Measurements from ENCODE around the gene C4orf54. TPM values are rescaled to one million over a fixed set of nuclear protein-coding genes. Genes with fewer than 3 reads are reported as not detected.

C4orf54 gene
- total RNA-seq = not detected

DNA sequence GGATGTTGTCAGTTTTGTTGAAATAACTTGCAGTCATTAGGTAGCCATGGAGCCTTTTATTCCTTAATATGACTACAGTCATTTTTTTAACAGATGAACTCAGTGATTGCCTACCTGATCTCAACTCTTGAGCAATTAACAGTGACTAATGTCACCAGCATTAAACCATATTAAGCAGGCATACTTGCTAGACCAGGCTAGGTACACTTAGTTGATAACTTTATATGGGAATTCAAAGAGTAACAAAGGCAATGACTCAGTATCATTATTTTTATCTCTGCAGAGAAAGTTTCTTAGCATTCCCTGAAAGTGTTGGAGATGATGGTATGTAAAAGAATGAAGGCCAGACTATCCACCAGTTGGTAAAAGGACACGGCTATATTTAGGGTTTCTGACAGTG is at the start of gene C4orf54:
TSS of gene C4orf54 (minus strand) at position 31 of the 400 bp plus-strand sequence. CDS start 3,180 bp downstream, outside the sequence.
- DNase-seq (ENCODE audit: low read depth in 2 of 3, low spot score in 2 of 3) = no peak

GRCh38 chr4:99705891-99706290 is 48.3 kb upstream of the C4orf54 start:
- no peak for DNase-seq (ENCODE audit: low read depth in 2 of 3, low spot score in 2 of 3)

DNA sequence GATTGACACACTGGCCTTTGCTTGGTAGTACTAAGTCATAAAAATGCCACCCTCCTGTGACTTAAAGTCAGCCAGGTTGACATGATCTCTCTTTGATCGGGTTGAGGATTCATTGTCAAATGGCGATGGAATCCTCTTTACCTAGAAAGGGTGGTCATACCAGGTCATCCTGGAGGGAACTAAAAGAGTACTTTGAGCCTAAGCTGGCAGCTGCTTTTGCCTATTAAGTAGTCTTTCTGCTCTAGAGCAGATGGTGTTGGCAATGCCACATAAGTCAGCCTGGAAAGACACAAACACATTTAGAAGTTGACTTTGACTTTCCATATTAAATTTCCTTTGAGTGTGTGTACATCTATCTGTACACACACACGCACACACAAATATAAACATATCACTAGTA is 39.2 kb upstream of the C4orf54 start:
- DNase-seq (ENCODE audit: low read depth in 2 of 3, low spot score in 2 of 3) = no peak

- DNase-seq (ENCODE audit: low read depth in 2 of 3, low spot score in 2 of 3) = no peak
Observed at GRCh38 chr4:99693140-99693539, 35.5 kb upstream of the C4orf54 start.

DNA sequence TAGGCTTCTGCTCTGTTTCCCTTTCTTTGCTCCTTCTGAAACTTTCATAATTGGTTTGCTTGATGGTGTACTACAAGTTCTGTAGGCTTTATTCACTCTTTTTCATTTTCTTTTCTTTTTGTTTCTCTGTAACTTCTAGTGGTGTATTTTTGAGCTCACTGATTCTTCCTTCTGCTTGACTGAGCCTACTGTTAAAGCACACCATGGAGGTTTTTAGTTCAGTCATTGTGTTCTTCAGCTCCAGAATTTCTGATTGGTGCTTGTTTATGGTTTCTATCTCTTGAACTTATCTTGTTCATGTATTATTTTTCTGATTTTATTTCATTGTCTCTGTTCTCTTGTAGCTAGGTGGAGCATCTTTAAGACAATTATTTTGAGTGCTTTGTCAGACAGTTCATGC is 33.4 kb upstream of the C4orf54 start:
- DNase-seq (ENCODE audit: low read depth in 2 of 3, low spot score in 2 of 3) = no peak

- no peak for DNase-seq (ENCODE audit: low read depth in 2 of 3, low spot score in 2 of 3)
Observed at GRCh38 chr4:99690472-99690871, 32.8 kb upstream of the C4orf54 start.

DNA sequence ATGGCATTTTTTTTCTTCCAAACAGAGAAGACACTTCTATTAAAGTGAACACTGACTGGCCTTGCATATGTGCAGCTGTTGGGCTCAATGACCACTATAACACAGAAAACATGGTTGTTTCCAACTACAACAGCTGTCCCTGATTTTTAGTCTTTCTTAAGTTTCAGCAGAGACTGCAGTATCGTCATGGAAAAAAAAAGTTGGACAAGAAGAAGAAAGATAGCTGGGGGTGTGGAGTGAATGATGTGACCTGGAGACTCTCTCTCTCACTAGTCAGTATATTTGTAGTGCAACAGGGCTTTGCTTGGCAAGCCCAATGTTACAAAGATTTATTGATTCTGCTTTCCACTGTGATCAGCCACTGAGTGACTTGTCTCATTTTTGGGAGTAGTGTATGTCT is 29.5 kb upstream of the C4orf54 start:
- no peak for DNase-seq (ENCODE audit: low read depth in 2 of 3, low spot score in 2 of 3)

- no peak for DNase-seq (ENCODE audit: low read depth in 2 of 3, low spot score in 2 of 3)
Observed at GRCh38 chr4:99685234-99685633, 27.6 kb upstream of the C4orf54 start.

- DNase-seq (ENCODE audit: low read depth in 2 of 3, low spot score in 2 of 3) = no peak
Observed at GRCh38 chr4:99683895-99684294, 26.3 kb upstream of the C4orf54 start.

DNA sequence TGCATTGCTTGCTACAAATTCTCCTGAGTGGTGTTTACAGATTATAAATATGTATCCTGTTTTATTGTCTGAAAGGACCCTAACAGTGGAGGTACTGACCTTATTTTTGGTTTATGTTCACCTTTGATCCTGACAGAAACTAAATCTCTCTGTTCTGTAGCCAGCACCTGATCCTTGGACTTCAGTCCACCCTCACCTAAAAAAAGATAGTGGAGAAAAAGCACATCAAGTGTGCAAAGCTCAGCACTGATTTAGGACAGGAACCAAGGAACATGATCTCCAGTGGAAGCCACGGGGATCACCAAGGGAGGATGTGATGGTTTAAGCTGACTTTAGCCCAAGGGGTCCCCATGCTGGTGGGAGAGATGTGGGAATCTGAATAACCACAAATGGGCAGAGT is 22.3 kb upstream of the C4orf54 start:
- DNase-seq (ENCODE audit: low read depth in 2 of 3, low spot score in 2 of 3) = no peak

- no peak for DNase-seq (ENCODE audit: low read depth in 2 of 3, low spot score in 2 of 3)
Observed at GRCh38 chr4:99679204-99679603, 21.6 kb upstream of the C4orf54 start.

DNA sequence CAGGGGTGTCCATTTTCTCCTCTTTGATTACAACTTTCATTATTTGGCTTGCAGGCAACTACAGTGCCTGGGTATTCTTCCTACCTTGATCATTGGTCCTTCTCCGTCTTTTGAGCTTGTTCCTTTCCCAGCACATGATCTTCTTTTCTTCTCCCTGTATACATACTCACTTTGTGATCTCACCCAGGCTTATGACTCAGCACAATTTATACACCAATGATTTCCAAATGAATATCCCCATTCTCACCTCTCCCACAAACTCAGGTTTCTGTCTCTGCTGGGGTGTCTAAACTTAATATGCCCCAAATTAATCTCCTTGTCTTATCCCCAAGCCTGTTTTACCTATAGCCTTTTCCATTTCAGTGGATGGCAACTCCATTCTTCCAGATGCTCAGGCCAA is 19.5 kb upstream of the C4orf54 start:
- no peak for DNase-seq (ENCODE audit: low read depth in 2 of 3, low spot score in 2 of 3)

DNA sequence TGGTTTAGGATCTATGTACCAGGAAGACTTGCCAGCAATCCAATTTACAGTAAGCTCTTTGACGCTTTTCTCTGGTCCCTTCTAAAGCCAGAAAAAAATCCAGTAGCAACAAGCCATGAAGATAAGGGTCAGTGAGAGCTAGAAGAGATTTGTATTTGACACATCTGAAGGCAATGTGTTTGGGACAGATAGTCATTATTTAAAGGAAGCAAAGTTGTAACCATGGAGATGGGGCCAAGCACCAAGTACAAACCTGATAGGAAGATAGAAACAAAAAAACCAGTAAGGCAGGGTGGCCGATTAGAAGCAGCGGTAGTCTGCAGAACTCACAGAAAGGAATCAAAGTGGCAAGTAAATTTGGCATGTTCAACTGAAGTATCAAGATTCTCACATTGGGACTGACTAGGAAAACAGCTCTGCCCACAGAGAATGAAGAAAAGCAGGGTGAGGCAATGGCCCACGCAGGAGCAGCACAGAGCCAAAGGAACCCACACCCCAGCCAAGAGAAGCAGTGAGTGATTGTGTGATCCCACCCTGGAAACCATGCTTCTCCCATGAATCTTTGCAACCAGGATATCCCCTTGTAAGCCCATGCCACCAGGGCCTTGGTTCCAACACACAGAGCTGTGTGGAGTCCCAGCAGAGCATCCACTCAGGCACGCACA is 12.9 kb upstream of the C4orf54 start:
- DNase-seq (ENCODE audit: low read depth in 2 of 3, low spot score in 2 of 3) = peak in 2 of 3 donors; percentile 37 to 55

GRCh38 chr4:99669084-99669483 is 11.5 kb upstream of the C4orf54 start:
- no peak for DNase-seq (ENCODE audit: low read depth in 2 of 3, low spot score in 2 of 3)

DNA sequence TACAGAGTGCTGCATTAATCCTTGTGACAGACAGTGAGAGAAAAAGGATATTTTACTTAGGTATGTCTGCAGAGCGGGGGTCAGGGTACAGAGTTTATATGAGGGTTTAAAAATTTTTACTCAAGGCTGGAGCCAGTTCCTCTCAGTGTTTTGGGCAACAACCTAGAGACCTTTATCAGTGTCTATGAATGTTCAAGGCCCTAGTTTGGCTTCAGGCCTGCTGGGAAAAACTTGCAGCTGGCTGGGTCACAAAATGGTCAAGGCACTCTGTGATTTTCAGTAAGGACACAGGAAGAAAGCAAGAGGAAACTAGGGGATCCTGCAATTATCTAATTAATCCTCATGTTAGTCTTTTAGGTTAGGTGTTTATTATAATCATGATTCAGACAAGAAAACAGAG is 10.8 kb upstream of the C4orf54 start:
- DNase-seq (ENCODE audit: low read depth in 2 of 3, low spot score in 2 of 3) = no peak

GRCh38 chr4:99665983-99666382 is 8.4 kb upstream of the C4orf54 start:
- no peak for DNase-seq (ENCODE audit: low read depth in 2 of 3, low spot score in 2 of 3)

- no peak for DNase-seq (ENCODE audit: low read depth in 2 of 3, low spot score in 2 of 3)
Observed at GRCh38 chr4:99664716-99665115, 7.1 kb upstream of the C4orf54 start.

- no peak for DNase-seq (ENCODE audit: low read depth in 2 of 3, low spot score in 2 of 3)
Observed at GRCh38 chr4:99661907-99662306, 4.3 kb upstream of the C4orf54 start.

- no peak for DNase-seq (ENCODE audit: low read depth in 2 of 3, low spot score in 2 of 3)
Observed at GRCh38 chr4:99658666-99659065, 1.0 kb upstream of the C4orf54 start.

GRCh38 chr4:99655308-99656081 is 2.1 kb downstream of the C4orf54 start:
- no peak for DNase-seq (ENCODE audit: low read depth in 2 of 3, low spot score in 2 of 3)

- no peak for DNase-seq (ENCODE audit: low read depth in 2 of 3, low spot score in 2 of 3)
Observed at GRCh38 chr4:99654361-99654761, 3.3 kb downstream of the C4orf54 start.

GRCh38 chr4:99653916-99654315 is 3.7 kb downstream of the C4orf54 start:
- no peak for DNase-seq (ENCODE audit: low read depth in 2 of 3, low spot score in 2 of 3)

Measured in hematopoietic multipotent progenitor cell (in vitro differentiated cells).